ENCODE measurements around the gene NKD1.

Gene NKD1

GRCh38 chr16:50581845-50582244 is 33.6 kb downstream of the NKD1 start:
- no peak for DNase-seq

- no peak for DNase-seq
These were observed 35.0 kb downstream of the NKD1 start for GRCh38 chr16:50583211-50583610.

- DNase-seq, result no peak
These were observed 36.0 kb downstream of the NKD1 start for GRCh38 chr16:50584033-50584722.

- DNase-seq, result no peak
These were observed 37.2 kb downstream of the NKD1 start for GRCh38 chr16:50585331-50585776.

GRCh38 chr16:50587543-50587942 is 39.3 kb downstream of the NKD1 start:
- DNase-seq, result no peak

GRCh38 chr16:50588276-50588675 is 40.1 kb downstream of the NKD1 start:
- no peak for DNase-seq

GRCh38 chr16:50591209-50591608 is 43.0 kb downstream of the NKD1 start:
- no peak for DNase-seq

GRCh38 chr16:50591800-50592771 is 43.9 kb downstream of the NKD1 start:
- DNase-seq, result no peak

GRCh38 chr16:50592996-50593395 is 44.8 kb downstream of the NKD1 start:
- DNase-seq, result no peak

GRCh38 chr16:50593410-50594150 is 45.4 kb downstream of the NKD1 start:
- peak; percentile 22 for DNase-seq

- DNase-seq, result no peak
These were observed 46.4 kb downstream of the NKD1 start for GRCh38 chr16:50594308-50595260.

- no peak for DNase-seq
These were observed 47.7 kb downstream of the NKD1 start for GRCh38 chr16:50595859-50596258.

GRCh38 chr16:50596762-50597450 is 48.7 kb downstream of the NKD1 start:
- no peak for DNase-seq

GRCh38 chr16:50597563-50598255 is 49.5 kb downstream of the NKD1 start:
- no peak for DNase-seq

- DNase-seq, result no peak
These were observed 50.2 kb downstream of the NKD1 start for GRCh38 chr16:50598256-50598894.

- no peak for DNase-seq
These were observed 50.8 kb downstream of the NKD1 start for GRCh38 chr16:50598936-50599361.

GRCh38 chr16:50599494-50599893 is 51.3 kb downstream of the NKD1 start:
- no peak for DNase-seq

GRCh38 chr16:50600582-50601283 is 52.5 kb downstream of the NKD1 start:
- peak; percentile 39 for DNase-seq

GRCh38 chr16:50601341-50601740 is 53.1 kb downstream of the NKD1 start:
- DNase-seq, result no peak

GRCh38 chr16:50602126-50602525 is 53.9 kb downstream of the NKD1 start:
- DNase-seq, result no peak

Measured in fibroblast of skin of right biceps (primary cell).